ENCODE data around the gene ZNF747.
"Not testable (repeated sequence)": the region's sequence is repeated elsewhere in the genome, so short reads cannot be mapped to it uniquely, and the experiment has no call there.

Gene ZNF747

DNA sequence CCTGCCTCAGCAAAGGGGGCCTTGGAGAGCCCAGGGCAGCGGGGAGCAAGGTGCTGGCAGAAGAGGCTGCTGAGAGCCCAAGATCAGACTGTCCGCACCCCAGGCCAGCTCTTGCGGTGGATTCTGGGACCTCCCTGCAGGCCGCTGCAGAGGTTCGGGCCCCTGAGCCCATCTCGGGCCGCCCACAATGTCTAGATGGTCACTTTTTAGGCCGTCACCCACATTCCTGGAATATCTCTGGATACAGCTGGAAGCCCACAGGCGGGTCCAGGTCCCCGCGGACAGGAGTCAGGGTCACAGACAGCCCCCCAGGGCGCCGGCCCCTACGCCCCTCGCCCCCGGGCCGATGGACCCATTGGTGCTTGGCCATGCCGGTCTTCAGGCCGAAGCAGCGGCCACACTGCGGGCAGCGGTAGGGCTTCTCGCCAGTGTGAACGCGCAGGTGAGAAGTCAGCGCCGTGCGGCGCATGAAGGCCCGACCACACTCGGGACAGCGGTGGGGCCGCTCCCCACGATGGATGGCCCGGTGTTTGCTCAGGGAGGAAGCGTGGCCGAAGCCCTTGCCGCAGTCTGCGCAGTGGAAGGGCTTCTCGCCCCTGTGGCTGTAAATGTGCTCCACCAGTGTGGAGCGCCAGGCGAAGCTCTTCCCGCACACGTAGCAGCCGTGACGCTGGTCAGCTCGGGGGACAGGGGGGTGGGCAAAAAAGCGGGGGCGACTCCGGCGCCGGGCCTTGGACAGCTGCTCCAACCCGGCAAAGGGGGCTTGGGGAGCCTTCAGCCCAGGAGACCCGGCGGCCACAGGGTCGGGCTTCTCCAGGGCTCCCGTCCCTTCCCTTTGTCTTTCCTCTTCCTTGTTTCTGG, 2.1 kb downstream of the ZNF747 start:
- no peak for DNase-seq

DNA sequence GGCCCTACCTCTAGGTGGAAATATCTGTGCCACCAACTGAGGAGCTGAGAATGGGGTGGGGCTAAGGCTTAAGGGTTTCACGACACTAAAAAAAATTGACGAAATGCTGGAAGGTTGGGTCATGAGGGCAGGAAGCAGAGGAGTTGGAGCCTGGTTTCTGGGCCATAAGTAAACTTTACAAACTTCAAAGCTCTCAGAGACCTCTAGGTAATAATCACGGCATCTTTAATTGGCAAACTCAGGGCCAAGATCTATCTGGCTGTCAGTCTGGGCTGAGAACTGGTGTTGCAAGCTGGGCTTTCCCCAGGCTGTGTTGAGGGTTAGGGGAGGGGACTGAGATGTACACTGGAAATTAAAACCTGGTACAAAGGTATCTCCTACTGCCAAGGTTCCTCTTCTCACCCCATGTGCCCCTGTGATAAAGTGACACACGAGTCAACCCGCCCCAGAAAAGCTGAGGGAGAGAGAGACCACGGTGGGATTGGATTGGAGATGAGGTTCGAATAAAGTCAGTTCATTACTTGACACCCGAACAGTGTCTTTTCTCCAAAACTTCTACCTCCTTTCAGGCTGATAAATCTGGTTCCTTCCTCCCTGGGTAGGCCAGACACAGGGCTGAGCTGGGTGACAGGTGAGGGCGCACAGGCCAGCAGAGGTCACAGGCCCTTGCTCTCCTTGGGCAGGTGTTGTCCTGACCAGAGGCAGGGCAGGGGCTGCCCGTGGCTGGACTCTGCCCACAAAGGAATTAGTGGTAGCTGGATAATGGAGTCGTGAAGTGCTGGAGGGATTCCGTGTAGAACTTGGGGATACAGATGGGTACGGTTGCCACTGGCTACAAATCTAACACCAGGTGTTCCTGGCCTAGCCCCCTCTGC, 4.3 kb downstream of the ZNF747 start:
- DNase-seq = no peak

DNA sequence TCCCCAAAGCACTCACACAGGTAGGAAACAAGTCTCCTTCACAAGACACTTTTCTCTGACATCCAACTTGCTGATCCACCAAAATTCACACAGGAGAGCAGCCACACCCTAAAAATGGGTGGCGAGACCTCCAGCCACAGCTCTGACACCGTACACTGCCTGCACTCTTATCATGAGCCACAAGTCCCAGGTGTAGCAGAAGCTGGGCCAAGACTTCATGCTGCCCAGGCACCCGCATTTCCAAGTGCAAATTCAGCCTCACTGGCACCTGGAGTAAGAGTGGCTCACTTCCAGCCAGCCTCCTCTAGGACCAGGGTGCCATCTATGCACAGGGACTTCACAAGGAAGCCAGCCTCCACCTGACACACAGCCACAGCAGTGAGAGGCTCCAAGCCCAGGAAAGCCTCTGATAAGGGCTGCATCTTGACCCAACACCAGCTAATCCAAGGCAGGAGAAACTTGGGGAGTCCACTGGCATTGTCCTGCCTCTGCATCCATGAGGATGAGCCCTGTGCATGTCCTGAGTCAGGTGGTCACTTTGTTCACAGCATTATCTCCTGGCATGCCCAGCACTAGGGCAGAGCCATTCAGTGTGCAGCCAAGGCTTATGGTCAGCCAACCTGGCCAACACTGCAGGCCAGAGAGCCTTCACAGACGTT, 5.7 kb downstream of the ZNF747 start:
- no peak for DNase-seq

DNA sequence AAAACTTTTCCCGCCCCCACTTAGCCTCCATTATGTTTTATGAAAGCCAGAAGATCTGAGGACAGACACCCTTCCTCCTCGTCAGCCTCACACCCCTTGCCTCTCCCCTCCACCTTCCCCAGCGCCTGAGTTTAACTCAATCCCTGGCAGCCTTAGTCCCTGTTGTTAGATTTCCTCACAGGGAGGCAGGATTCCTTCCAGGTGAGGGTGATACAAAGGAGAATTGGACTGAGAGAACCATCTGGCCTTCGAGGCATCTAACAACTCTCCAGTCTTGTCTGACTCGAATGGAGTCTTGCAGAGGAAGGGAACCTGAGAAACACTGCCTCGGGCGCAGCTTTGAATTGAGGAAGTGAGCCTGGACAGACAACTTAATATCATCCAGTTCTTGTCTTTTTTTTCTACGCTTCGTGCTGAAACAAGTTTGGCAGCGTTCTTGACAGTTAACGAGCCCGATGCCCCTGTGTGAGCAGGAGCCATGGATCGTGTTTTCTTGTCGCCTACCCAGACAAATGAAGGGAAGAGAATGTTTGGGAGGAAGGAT, 7.0 kb downstream of the ZNF747 start:
- no peak for DNase-seq

DNA sequence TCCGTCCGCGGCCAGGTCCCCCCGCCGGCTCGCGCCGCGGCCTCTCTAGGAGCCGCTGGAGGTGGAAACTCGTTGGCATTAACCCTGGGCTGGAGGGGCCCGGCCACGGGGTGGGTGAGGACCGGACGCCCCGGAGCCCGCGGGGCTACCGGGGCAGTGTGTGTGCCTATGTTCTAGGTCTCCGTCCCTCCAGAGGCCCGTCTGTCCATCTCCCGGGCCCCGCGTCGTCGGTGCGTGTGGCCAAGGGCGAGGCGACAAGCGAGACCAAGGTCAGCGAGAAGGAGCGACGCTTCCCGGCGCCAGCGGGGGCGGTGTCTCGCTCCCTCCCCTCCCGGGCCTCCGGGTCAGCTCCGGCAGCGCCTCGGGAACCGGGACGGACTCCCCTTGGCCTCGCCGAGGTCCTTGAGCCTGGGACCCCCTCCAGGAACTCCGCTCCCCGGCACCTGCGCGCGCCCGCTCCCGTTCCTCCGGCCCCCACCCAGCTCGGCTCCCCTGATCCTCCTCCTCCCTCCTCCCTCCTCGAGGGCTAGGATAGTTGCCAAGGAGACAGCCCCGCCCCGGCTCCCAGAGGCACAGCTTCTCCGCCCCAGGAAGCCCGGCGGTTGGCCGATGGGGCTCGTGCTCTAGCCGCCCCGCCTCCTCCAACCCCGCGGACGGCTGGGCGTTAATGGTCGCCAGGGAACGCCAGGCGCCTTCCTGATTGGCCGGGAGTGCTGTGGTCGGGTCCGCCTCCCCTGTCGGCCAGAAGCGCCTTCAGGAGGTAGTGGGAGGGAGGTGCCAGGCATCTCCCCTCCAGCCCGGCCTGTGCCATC, 7.6 kb downstream of the ZNF747 start:
- peak; percentile 96 for DNase-seq

DNA sequence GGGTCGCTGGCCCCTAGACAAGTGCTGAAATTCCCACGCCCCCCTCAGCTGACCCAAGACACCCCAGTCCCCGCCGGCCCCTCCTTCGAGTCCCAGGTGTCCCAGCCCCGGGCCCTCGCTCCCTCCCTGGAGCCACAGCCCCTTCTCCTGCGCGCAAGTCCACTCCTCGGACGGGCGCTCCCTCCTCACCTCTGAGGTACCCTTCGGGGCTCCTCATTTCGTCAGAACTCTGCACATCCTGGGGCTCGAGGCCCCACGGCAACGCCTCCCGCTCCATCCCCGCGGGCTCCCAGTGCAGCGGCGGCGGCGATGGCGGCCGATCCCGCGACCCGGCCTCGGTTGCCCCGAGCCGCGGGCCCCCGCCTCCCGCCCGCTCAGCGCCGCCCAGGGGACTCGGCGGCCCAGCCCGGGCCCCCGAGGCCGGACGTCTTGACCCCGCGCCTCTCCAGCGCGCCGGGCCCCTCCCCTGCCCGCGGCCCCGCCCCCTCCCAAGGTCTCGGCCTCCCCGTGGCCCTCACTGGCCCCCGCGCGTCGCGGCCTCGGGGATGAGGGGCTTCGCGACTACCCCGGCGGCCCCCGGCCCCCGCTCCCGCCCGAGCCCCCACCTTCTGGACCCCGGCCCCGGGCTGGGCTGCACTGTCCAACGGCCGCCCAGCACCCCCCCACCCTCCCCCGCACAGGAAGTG, 8.4 kb downstream of the ZNF747 start, which contains the start of gene ZNF768:
ZNF768 (minus strand) TSS at position 430 of the 686 bp plus-strand sequence; CDS start at position 277, 153 bp downstream.
- DNase-seq = no peak

DNA sequence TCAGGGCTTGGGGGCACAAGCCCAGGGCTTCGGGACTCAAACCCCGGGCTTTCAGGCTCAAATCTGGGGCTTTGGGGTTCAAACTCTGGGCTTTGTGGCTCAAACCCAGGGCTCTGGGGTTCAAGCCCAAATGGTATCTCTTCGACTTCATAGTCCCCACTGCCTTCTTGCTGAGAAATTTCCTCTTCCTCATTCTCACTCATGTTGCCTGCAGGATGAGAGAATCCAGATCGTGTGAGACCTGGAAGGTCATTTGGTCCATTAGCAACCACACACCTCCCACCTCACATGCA, 8.9 kb downstream of the ZNF747 start:
- no peak for DNase-seq

DNA sequence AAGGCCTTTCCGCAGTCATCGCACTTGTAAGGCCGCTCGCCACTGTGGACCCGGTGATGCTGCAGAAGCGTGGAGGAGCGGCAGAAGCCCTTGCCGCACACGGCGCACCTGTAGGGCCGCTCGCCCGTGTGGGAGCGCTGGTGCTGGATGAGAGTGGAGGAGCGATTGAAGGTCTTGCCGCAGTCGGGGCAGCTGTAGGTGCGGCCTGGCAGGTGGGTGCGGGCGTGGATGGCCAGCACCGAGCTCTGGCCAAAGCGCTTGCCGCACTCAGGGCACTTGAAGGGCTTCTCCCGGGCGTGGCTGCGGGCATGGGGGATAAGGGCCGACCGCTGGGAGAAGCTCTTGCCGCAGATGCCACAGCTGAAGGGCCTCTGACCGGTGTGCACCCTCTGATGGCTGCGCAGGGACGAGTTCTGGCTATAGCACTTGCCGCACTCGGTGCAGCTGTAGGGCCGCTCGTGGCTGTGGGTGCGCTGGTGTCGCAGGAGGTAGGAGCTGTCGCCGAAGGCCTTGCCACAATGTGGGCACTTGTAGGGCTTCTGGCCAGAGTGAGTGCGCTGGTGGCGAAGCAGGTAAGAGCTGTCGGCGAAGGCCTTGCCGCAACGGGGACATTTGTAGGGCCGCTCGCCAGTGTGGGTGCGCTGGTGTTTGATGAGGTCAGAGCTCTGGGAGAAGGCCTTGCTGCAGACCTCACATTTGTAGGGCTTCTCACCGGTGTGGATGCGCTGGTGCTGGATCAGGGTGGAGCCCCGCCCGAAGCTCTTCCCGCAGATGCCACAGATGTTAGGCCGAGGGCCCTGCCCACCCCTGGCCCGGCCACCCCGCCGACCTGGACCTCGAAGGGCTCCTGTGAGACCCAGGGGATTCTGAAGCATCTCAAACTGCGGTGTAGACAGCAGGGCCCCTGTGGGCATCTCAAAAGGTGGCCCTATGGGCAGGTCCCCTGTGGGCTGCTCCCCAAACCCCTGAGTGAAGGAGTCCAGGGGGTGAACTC, 9.8 kb downstream of the ZNF747 start:
- DNase-seq = no peak

DNA sequence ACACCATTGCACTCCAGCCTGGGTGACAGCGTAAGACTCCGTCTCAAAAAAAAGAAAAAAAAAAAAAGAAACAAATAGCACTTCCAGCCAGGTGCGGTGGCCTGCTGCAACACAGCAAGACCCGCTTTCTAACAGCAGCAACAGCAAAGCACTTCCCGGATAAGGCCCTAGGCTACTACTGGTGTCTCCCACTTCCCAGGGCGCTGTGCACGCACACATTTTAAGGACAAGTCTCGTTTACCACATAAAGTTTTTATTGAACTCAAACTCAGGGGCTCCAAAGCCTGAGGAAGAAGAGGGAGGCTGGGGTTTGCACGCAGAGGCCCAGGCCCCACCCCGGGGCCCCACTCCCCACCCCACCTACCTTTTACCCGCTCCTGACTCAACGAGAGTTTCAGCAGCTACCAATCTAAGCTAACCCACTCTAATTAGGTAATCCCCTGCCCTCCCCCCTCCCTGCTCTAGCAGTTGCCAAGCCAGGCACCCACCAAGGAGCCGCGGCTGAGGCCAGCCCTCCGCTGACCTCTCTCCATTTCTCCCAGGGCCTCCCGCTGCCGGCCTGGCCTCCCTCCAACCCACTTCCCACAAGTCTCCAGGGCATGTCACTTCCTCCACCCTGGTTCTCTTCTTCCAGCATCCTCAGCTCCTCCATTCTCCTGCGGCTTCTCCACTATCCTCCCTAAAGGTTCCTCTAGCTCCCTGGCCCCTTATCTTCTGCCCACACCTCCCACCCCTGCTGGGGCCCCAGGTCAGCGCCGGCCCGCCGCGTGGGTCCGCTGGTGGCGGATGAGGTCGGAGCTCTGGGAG, 10.7 kb downstream of the ZNF747 start:
- DNase-seq = no peak

DNA sequence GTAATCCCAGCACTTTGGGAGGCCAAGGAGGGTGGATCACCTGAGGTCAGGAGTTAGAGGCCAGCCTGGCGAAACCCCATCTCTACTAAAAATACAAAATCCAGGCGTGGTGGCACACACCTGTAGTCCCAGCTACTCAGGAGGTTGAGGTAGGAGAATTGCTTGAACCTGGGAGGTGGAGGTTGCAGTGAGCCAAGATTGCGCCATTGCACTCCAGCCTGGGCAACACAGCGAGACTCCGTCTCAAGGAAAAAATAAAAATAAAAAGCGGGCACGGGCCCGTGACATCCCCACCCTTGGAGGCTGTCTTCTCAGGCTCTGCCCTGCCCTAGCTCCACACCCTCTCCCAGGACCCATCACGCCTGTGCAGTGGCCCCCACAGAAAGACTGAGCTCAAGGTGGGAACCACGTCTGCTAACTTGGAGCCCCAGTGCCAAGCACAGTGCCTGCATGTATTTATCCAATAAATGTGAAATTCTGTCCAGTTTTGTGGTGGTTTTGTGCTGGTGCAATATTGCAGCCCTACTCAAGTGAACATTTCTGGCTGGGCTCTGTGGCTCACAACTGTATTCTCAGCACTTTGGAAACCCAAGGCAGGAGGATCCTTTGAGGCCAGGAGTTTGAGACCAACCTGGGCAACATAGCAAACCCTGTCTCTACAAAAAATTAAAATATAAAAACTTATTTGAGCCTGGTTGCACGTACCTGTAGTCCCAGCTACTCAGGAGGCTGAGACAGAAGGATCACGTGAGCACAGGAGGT, 11.8 kb downstream of the ZNF747 start:
- DNase-seq = not testable (repeated sequence)

DNA sequence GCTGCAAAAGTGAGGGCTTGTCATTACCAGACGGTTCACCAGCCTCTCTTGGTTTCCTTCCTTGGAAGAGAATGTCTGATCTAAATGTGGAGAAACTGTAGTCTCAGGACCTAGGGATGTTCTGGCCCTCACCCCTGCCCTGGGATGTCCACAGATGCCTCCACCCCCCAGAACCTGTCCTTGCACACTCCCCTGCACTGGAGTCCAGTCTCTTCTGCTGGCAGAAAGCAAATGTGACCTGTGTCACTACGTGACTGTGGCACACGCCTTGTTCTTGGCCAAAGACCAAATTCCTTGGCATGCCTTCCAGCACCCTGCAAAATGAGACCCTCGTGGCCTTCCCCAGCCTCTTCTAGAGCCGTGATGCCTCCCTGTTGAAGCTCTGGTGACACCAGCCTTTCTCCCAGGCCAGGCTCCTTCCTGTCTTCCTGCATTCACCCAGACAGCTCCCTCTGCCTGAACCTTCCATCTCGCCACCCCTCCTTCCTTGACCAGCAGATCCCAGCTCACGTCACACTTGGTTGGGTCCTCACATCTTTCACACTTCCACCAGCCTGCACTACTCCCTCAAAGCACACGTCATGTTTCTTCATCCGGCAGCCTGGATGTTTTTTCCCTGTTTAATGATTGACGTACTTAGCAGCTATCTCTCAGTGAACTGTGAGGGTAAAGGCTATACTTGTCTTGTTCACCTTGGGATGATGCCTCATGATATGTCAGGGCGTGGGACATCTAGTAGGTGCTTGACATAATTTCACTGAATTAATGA, 12.6 kb downstream of the ZNF747 start:
- no peak for DNase-seq

DNA sequence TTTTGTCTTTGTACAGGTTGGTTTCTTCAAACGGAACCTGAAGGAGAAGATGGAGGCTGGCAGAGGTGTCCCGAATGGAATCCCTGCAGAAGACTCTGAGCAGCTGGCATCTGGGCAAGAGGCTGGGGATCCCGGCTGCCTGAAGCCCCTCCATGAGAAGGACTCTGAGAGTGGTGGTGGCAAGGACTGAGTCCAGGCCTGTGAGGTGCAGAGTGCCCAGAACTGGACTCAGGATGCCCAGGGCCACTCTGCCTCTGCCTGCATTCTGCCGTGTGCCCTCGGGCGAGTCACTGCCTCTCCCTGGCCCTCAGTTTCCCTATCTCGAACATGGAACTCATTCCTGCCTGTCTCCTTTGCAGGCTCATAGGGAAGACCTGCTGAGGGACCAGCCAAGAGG, 13.2 kb downstream of the ZNF747 start:
- no peak for DNase-seq

DNA sequence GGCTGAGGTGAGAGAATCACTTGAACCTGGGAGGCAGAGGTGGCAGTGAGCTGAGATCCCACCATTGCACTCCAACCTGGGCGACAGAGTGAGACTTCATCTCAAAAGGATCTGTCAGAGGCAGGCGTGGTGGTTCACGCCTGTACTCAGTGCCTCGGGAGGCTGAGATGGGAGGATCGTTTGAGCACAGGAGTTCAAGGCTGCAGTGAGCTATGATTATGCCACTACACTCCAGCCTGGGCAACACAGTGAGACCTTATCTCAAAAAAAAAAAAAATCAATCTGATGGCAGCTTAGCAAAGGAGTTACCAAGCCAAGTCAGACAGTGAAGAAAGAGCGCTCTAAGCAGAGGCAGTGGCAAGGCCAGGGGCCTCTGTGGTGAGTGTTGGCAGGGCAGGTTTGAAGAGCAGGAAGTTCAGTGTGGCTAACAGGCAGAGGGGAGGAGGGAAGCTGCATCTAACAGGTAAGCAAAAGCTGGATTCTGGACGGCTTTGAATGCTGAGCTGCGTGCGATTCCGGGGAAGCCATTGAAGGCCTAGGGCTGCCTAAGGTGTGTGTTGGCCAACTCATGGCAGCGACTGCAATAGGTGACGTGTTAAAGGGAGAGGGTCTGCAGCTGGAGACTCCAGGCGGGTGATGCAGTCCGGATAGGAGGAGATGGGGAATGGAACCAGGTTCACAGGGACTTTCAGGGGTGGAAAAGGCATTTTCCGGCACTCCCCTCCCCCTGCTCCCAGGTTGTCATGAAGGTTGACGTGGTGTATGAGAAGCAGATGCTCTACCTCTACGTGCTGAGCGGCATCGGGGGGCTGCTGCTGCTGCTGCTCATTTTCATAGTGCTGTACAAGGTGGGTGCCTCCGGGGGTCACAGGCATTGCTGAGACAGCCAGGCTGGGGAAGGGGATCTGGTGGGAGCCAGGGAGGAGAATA, 15.3 kb downstream of the ZNF747 start:
- DNase-seq = no peak

DNA sequence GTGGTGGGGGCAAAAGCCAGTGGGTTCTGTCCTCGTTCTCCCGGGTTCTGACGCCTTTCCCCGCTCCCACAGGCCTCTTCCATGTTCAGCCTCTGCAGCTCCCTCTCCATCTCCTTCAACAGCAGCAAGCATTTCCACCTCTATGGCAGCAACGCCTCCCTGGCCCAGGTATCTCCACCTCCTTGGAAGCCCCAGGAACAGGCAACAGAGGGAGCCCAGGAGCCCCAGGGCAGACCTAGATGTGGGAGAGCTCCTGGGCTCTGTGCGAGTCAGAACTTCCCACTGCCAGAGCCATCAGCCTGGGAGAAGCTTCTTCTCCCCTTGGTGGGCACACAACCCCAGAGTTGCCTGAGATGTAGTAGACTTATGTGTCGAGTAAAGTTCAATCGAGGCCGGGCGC, 16.1 kb downstream of the ZNF747 start:
- DNase-seq = no peak

DNA sequence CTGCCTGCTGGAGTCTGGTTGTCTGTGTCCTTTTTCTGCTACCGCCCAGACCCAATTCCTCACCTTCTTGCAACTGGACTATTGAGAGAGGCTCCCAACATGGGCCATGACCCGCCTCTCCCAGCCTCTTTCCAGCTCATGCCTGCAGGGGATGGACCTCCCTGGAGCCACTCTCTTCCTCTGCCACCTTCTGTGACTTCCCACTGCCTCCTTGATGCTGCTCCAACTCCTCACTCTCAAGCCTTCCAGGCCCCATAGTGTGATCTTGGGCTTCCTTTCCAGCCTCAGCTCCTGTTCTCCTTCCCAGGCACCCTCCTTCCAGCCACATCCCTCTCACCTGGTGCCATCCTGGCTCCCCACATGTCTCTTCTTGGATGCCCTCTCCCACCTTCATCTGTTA, 19.4 kb downstream of the ZNF747 start:
- DNase-seq = no peak

DNA sequence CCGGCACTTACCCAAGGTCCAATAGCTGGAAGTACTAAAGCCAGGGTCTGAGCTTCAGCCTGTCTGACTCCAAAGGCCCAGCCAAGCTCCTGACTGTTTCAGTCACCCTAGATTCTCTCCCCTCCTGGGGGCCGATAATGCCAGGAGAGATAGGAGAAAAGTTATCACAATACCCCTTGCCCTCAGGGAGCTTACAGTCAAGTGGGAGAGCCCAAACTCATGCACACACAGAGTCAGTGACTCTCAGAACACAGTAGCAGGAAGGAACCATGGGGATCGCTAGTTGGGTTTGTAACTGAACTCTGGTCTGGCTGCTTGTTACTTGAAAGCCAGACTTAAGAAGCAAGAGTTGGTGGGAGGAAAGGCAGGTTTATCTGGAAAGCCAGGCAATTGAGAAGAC, 23.1 kb downstream of the ZNF747 start:
- DNase-seq = no peak
